ENCODE data around the gene MYH11.

The MYH11 gene

DNA sequence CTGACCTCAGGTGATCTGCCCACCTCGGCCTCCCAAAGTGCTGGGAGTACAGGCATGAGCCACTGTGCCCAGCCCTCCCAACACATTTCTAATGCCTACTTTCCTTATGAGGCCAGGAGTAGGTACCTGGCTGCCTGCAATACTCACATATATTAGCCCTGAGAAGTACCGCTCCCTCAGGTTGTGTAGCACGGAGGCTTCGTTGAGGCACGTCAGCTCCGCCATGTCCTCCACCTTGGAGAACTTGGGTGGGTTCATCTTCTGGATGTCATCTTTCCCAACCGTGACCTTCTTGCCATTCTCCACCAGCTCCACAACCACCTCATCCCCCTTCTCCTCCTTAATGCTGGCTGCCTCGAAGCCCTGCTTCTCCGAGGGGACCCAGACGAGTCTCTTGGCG lies 19.1 kb downstream of the MYH11 start:
- H3K27me3 ChIP-seq = no peaks in the 10 kb centered on the region
- H3K27ac ChIP-seq = peak overlapping the region; percentile 73 to 97
- H3K4me3 ChIP-seq = no peak overlapping the region
- no peaks in the 10 kb centered on the region for H3K9me3 ChIP-seq
- DNase-seq = peak in 1 of 2 donors; percentile 35
- TF ChIP-seq, protein P1, sequence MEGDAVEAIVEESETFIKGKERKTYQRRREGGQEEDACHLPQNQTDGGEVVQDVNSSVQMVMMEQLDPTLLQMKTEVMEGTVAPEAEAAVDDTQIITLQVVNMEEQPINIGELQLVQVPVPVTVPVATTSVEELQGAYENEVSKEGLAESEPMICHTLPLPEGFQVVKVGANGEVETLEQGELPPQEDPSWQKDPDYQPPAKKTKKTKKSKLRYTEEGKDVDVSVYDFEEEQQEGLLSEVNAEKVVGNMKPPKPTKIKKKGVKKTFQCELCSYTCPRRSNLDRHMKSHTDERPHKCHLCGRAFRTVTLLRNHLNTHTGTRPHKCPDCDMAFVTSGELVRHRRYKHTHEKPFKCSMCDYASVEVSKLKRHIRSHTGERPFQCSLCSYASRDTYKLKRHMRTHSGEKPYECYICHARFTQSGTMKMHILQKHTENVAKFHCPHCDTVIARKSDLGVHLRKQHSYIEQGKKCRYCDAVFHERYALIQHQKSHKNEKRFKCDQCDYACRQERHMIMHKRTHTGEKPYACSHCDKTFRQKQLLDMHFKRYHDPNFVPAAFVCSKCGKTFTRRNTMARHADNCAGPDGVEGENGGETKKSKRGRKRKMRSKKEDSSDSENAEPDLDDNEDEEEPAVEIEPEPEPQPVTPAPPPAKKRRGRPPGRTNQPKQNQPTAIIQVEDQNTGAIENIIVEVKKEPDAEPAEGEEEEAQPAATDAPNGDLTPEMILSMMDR (IDR thresholded peaks at IDR 0.05) = no peak
- peaks cover 0 to 100% (median 61%) of the 10 kb centered on the region in 4 donors for H3K4me1 ChIP-seq
- H3K36me3 ChIP-seq = peaks cover 36 to 60% (median 42%) of the 10 kb centered on the region in 3 donors
- intact Hi-C loops (cut with DNase I; ENCODE audit: low total_unique reads) = no loop called here

DNA sequence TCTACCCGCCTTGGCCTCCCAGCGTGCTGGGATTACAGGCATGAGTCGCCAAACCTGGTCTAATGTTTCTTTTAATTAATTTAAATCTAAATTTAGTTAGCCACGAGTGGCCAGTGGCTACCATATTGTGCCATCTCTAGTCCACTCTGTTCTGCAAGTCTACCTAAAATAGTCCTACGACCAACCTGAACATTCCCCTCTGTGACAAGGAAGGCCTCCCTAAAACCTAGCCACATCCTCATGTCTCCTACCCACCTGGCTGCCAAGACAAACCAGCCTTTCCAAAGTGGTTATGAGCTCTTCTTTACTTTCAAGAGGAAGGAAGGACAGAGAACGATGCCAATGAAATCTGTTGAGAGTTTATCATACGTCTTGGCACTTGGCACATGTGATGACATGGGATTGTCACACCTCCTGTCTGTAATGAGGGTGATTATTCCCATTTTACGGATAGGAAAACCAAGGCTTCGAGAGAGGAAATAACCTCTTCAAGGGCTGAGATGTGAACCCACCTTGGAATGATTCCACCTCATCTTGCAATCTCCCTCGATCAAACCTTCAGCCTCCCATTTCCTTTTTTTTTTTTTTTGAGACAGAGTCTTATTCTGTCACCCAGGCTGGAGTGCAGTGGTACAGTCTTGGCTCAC lies 19.7 kb downstream of the MYH11 start:
- intact Hi-C loops (cut with DNase I; ENCODE audit: low total_unique reads) = no loop called here
- H3K27me3 ChIP-seq = no peaks in the 10 kb centered on the region
- DNase-seq = peak in 1 of 2 donors; percentile 64
- peaks cover 0 to 100% (median 57%) of the 10 kb centered on the region in 4 donors for H3K4me1 ChIP-seq
- H3K36me3 ChIP-seq = peaks cover 40 to 63% (median 46%) of the 10 kb centered on the region in 3 donors
- no peak overlapping the region for H3K4me3 ChIP-seq
- H3K27ac ChIP-seq = peak overlapping the region; percentile 73 to 97
- no peaks in the 10 kb centered on the region for H3K9me3 ChIP-seq
- TF ChIP-seq, protein P1 (IDR thresholded peaks at IDR 0.05) = no peak

DNA sequence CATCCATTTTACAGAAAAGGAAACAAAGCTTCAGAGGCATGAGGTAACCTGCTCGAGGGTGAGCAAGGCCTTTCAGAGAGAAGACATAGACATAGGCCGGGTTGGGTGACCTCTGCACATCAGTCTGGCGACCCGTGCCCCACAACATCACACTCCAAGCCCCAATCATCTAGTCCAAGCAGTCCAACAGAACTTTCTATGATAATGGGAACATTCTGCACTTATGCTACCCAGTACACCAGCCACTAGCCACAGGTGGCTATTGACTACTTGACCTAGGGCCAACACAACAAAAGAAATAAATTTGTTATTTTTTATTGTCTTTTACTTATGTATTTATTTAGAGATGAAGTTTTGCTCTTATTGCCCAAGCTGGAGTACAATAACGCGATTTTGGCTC lies 20.8 kb downstream of the MYH11 start:
- no peaks in the 10 kb centered on the region for H3K9me3 ChIP-seq
- H3K4me3 ChIP-seq = peak overlapping the region in 1 of 2 donors; percentile 27
- TF ChIP-seq, protein P1 (IDR thresholded peaks at IDR 0.05) = no peak
- peak in 1 of 2 donors; percentile 49 for DNase-seq
- intact Hi-C loops (cut with DNase I; ENCODE audit: low total_unique reads) = no loop called here
- no peaks in the 10 kb centered on the region for H3K27me3 ChIP-seq
- peaks cover 0 to 99% (median 53%) of the 10 kb centered on the region in 4 donors for H3K4me1 ChIP-seq
- peak overlapping the region; percentile 73 to 97 for H3K27ac ChIP-seq
- peaks cover 32 to 62% (median 46%) of the 10 kb centered on the region in 3 donors for H3K36me3 ChIP-seq

DNA sequence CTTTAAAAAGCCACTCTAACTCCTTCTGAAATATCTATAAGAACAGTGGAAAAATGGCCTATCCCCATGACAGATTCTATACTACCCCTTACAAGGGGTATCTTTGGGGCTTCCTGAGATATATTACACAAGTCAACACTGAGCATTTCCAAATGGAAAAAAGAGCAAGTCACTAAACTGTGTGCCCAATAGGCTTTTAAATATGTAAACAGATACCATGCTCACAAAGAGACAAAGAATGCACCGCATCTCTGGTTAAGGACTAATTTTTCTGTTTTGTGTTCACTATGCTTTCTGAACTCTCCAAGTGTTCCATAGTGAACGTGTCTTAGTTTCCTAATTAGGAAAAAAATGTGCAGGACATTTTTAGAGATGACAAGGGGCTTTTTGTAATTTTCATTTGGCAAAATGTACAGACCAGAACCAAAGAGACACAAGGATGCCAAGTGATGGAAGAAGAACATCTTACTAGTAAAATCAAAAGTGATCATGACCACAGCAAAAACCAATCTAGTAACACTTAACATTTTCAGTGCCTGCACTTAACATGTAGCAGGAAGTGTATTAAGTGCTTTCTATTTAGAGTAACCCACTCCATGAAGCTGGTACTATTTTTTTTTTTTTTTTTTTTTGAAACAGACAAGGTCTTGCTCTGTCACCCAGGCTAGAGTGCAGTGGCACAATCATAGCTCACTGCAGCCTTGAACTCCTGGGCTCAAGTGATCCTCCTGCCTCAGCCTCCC lies 21.5 kb downstream of the MYH11 start:
- Histone ChIP-seq H3K4me1 (peaks cover 0 to 99% (median 55%) of the 10 kb centered on the region in 4 donors), H3K27me3 (no peaks in the 10 kb centered on the region), H3K4me3 (peak overlapping the region in 1 of 2 donors; percentile 27), H3K36me3 (peaks cover 37 to 68% (median 53%) of the 10 kb centered on the region in 3 donors), H3K9me3 (no peaks in the 10 kb centered on the region), H3K27ac (peak overlapping the region; percentile 73 to 97)
- TF ChIP-seq, protein P1 (IDR thresholded peaks at IDR 0.05) = no peak
- intact Hi-C loops (cut with DNase I; ENCODE audit: low total_unique reads) = no loop called here
- peak in 1 of 2 donors; percentile 55 for DNase-seq

DNA sequence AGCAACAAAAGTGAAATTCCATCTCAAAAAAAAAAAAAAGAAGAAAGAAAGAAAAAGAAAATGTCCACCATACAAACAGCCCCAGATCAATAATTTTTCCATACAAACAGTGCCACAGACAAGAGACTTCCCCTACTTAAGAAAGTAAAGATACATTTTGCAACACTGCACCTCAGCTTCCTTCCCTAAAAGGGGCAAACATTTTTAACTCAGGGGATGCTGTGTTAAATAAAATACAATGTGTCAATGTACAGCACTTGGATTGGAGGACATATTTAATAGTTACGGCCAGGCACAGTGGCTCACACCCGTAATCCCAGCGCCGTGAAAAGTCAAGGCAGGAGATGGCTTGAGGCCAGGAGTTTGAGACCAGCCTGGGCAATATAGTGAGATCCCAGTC lies 22.3 kb downstream of the MYH11 start:
- TF ChIP-seq, protein P1 (IDR thresholded peaks at IDR 0.05) = no peak
- Histone ChIP-seq H3K36me3 (peaks cover 40 to 60% (median 55%) of the 10 kb centered on the region in 3 donors), H3K4me3 (peak overlapping the region in 1 of 2 donors; percentile 18), H3K27ac (peak overlapping the region; percentile 73 to 97), H3K4me1 (peaks cover 0 to 98% (median 57%) of the 10 kb centered on the region in 4 donors), H3K9me3 (no peaks in the 10 kb centered on the region), H3K27me3 (no peaks in the 10 kb centered on the region)
- DNase-seq = peak in 1 of 2 donors; percentile 49
- intact Hi-C loops (cut with DNase I; ENCODE audit: low total_unique reads) = no loop called here

Measured in tibial artery (tissue), 4 donors.